Large intestine (tissue), 3 donors: Measurements from ENCODE around the gene SPHK1. TPM values are rescaled to one million over a fixed set of nuclear protein-coding genes. Genes with fewer than 3 reads are reported as not detected.

ENCODE experiments used
- DNase-seq, 2 donors: peaks; one replicate each; pipeline versions ENCODE4 v3.0.0 to v3.0.0-alpha.2; 2013
- H3K27ac ChIP-seq: one replicate; pipeline ENCODE4 v1.5.1; 2013; ENCODE audit warnings: low read length
- H3K27me3 ChIP-seq: 2 replicates; pipeline ENCODE4 v1.6.1; 2013; ENCODE audit warnings: low read length; ENCODE audit not compliant: control insufficient read depth, insufficient read depth
- H3K36me3 ChIP-seq: 2 replicates; pipeline ENCODE4 v1.6.1; 2013; ENCODE audit warnings: low read length; ENCODE audit not compliant: control insufficient read depth, insufficient read depth
- H3K4me1 ChIP-seq: one replicate; pipeline ENCODE4 v1.6.1; 2013; ENCODE audit warnings: low read length; ENCODE audit not compliant: control insufficient read depth, insufficient read depth
- H3K4me3 ChIP-seq: one replicate; pipeline ENCODE4 v1.5.1; 2013; ENCODE audit warnings: low read length
- H3K9me3 ChIP-seq: one replicate; pipeline ENCODE4 v1.6.1; 2013; ENCODE audit warnings: mild to moderate bottlenecking, low read depth, low read length, moderate library complexity; ENCODE audit not compliant: control insufficient read depth
- WGBS: methylation state at CpG from one replicate; pipeline ENCODE4 v1.1.5; 2013; ENCODE audit warnings: low lambda C conversion rate; ENCODE audit not compliant: insufficient coverage; 5-methylcytosine and 5-hydroxymethylcytosine counted together
- polyA plus RNA-seq: library from polyadenylated mRNA; unstranded; fragments of 120-200 nt; gene quantifications from one replicate; pipeline ENCODE4 v1.2.1, GENCODE V29; 2013

SPHK1 gene
- polyA plus RNA-seq, 1 donor: 3.1 TPM

DNA sequence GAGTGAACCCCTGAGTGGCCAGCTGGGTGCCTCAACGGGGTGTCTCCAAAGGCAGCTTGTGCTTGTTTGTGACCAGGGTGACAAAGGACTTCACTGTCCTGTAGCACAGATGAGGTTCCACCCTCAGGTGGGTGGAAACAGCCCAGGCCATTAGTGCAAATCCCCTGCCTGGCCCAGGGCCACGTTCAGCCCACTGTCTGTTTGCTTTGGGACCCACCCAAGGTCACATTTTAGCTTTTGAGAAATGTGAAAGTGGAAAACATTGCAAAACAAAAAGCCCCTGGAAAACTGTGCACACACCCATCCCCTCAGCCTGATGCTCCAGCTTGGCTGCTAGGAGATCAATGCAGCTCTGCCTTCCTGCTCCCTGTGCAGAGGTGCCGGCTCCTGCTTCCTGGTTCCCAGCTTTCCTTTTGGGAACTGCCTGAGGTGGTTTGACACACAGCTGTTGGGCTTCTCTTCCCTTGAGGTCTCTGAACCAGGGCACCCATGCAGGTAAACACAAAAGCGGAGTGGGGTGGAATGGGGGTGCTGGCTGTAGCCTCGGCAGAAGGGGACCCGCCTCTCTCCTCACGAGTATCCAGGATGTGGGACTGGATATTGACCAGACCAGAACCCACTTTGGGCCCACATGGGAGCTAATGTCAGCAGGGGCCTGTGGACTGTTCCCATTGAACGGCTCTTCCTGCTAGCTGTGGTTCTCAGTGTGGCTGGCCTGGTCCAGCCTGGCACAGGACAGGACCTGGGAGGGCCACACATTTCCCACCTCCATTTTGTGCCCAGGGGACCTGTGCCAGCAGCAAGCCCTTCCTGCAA is 7.9 kb upstream of the SPHK1 start:
- H3K27me3 ChIP-seq: no peaks in the 10 kb centered on the region
- no peaks in the 10 kb centered on the region for H3K9me3 ChIP-seq
- H3K27ac ChIP-seq: no peak overlapping the region
- DNase-seq: peak in 1 of 2 donors; percentile 40
- no peaks in the 10 kb centered on the region for H3K36me3 ChIP-seq
- H3K4me3 ChIP-seq: no peak overlapping the region
- WGBS: 60% methylated on average over 1 of the region's 8 CpGs
- peaks cover 4% of the 10 kb centered on the region for H3K4me1 ChIP-seq

DNA sequence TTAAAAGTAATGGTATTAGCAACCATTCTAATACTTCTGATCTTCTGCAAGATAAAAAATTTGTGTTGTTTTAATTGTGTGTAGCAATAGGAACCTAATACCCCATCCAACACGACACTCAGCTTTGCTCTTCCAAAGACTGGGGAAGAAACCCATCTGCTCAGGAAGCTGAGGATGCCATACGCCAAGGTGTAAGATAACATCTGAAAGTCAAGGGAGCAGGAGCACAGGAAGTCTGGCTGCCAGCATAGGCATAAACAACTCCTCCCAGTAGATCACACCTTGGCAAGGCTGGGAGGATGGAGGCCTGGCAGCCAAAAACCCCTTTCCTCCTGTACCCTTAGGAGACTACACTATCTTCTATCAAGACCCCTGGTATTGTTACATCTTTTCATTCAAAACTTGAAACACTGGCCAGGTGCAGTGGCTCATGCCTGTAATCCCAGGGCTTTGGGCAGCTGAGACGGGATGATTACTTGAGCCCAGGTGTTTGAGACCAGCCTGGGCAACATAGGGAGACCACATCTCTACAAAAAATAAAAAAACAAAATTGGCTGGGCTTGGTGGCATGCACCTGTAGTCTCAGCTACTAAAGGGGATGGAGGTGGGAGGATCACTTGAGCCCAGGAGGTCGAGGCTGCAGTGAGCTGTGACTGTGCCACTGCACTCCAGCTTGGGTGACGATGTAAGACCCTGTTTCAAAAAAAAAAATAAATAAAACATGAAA is 5.7 kb upstream of the SPHK1 start:
- DNase-seq: no peak
- Histone ChIP-seq H3K27ac (no peak overlapping the region), H3K9me3 (peaks cover 1% of the 10 kb centered on the region), H3K4me3 (no peak overlapping the region), H3K36me3 (no peaks in the 10 kb centered on the region), H3K27me3 (peaks cover 20% of the 10 kb centered on the region), H3K4me1 (peaks cover 16% of the 10 kb centered on the region)
- WGBS: no CpG with 5 or more reads among the region's 5 CpGs

DNA sequence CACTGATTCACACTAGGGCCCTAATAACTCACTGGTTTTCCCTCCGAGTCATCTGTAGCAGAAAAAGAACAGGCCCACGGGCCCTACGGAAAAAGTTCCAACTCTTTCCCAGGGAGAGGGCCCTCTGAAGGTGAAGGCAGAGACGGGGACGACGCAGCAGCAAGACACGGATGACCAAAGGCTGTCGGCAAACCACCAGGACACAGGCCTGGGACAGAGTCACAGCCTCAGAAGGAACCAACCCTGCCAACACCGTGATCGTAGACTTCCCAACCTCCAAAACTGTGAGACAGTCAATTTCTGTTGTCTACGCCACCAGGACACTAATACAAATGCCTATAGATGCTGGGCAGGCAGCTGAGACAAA is 5.2 kb upstream of the SPHK1 start:
- peaks cover 23% of the 10 kb centered on the region for H3K27me3 ChIP-seq
- no peaks in the 10 kb centered on the region for H3K36me3 ChIP-seq

DNA sequence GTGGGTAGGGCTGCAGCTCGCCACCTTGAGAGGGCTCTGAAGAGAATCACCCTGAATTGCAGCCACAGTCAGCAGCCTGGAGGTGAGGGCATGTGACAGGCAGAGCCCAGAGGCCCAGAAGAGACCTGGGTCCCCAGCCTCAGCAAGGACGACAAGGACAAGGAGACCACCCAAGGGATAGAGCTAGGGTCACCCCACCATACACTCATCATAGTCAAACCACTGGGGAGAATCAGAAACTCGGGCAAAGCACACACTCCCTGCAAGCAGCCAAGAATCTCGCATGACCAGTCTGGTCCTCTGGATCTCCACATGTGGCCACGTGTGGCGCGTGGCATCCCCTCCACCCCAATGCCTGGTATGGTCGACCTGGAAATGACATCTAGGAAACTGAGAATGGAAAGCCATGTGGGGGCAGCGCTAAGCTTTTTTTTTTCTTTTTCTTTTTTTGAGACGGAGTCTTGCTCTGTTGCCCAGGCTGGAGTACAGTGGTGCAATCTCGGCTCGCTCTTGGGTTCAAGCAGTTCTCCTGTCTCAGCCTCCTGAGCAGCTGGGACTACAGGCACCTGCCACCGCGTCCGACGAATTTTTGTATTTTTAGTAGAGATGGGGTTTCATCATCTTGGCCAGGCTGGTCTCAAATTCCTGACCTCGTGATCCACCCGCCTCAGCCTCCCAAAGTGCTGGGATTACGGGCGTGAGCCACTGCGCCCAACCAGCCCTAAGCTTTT is 4.6 kb upstream of the SPHK1 start:
- 100% methylated on average over 1 of the region's 21 CpGs for WGBS

More for the DNA sequence above, 5.2 kb upstream of the SPHK1 start:
- H3K27ac ChIP-seq: no peak overlapping the region
- no peak overlapping the region for H3K4me3 ChIP-seq
- peaks cover 18% of the 10 kb centered on the region for H3K4me1 ChIP-seq
- no peak for DNase-seq
- WGBS: 100% methylated on average over 1 of the region's 11 CpGs
- H3K9me3 ChIP-seq: peaks cover 4% of the 10 kb centered on the region

DNA sequence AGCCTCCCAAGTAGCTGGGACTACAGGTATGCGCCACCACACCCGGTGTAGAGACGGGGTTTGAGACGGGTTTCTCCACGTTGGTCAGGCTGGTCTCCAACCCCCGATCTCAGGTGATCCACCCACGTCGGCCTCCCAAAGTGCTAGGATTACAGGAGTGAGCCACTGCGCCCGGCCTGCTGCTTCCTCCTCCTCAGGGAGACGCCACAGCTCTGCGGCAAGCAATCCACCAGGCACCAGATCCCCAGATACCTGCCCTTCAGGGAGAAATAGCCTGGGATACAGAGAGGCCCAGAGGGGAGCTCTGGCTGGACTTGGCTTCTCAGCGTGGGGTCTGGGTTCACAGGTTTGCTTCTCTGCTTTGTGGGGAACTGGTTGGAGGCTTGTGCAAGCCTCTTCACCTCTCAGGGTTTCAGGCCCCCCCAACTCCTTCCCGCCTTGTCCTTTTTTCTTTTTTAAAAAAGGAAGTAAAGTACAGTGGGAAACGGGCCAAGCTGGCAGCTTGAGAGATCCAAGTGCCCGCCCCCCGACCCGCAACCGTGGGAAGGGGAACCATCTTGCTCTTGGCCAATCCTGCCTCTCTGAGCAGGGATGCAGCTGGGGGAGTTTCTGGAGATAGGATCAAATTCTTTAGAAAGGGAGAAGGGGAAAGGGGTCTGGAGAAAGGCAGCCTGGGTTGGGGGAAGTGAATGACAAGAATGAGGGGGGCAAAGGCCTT is 2.6 kb upstream of the SPHK1 start:
- no CpG with 5 or more reads among the region's 19 CpGs for WGBS
- DNase-seq: no peak
- H3K4me1 ChIP-seq: peaks cover 26% of the 10 kb centered on the region

More for the DNA sequence above, 4.6 kb upstream of the SPHK1 start:
- Histone ChIP-seq H3K4me3 (no peak overlapping the region), H3K27ac (no peak overlapping the region), H3K9me3 (peaks cover 4% of the 10 kb centered on the region), H3K27me3 (peaks cover 27% of the 10 kb centered on the region), H3K36me3 (no peaks in the 10 kb centered on the region), H3K4me1 (peaks cover 18% of the 10 kb centered on the region)
- DNase-seq: no peak

DNA sequence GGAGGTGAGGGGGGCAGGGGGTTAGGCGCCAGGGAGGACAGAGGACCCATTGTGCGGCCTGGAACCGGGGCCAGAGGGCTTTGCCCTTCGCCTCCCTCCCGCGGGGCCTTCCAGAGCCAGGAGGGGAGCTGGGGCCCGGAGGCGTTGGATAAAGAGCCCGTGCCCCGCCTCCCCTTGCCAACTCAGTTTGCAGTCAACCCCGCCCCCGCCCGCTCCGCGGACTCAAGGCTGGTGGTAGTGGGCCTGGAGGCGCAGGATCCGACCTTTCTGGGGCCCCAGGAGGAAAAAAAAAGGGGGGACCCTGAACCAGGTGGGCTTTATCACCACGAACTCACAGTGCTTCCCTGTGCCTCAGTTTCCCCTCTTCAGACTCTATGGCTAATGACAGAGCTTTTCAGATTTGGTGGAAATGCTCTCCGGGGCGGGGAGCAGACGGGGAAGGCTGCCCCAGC is 2.0 kb upstream of the SPHK1 start:
- Histone ChIP-seq H3K27ac (no peak overlapping the region), H3K4me3 (peak overlapping the region; percentile 49), H3K9me3 (peaks cover 10% of the 10 kb centered on the region), H3K27me3 (peaks cover 44% of the 10 kb centered on the region), H3K4me1 (peaks cover 26% of the 10 kb centered on the region), H3K36me3 (no peaks in the 10 kb centered on the region)
- peak in 1 of 2 donors; percentile 41 for DNase-seq
- WGBS: 0% methylated on average over 2 of the region's 21 CpGs

More for the DNA sequence above, 2.6 kb upstream of the SPHK1 start:
- peaks cover 10% of the 10 kb centered on the region for H3K9me3 ChIP-seq
- H3K27me3 ChIP-seq: peaks cover 44% of the 10 kb centered on the region
- no peak overlapping the region for H3K27ac ChIP-seq
- H3K4me3 ChIP-seq: no peak overlapping the region
- H3K36me3 ChIP-seq: no peaks in the 10 kb centered on the region

DNA sequence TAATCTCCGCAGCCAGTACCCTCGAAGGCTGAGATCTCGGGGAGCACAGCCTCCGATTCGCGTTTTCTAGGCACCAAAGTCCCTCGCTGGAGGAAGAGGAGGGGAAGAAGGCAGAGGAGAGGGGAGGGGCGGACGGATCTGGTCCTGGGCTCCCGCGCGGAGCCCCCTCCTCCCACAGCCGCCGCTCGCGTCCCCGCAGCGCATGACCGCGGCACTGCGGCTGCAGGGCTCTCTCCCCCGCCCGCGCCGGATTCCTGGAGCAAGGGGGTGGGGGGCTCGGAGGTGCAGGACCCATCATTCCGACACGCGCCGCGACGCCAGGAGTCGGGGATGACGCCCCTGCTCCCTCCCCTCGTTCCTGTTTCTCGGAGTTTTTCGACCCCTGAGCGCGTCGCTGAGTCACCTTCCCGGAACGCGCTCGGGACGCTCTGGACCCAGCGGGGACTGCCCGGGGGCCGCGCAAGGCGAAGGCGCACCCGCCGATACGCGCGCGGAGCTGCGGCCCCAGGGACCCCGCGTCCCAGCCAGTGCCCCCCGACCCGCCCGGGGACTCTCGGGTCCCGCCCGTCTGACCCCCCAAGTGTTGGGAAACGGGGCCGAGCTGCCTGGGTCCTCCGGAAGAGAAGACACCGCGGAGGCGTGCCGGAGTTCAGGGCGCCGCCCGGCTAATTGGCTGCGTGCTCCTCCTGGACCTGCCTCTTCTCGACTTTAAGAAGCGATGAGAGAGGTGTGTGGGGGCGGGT is 1.4 kb upstream of the SPHK1 start:
- WGBS: no CpG with 5 or more reads among the region's 80 CpGs
- H3K9me3 ChIP-seq: peaks cover 10% of the 10 kb centered on the region
- H3K4me3 ChIP-seq: peak overlapping the region; percentile 49
- DNase-seq: peak in 1 of 2 donors; percentile 76
- peaks cover 44% of the 10 kb centered on the region for H3K27me3 ChIP-seq
- no peak overlapping the region for H3K27ac ChIP-seq
- H3K4me1 ChIP-seq: peaks cover 26% of the 10 kb centered on the region
- H3K36me3 ChIP-seq: peaks cover under 1% of the 10 kb centered on the region

DNA sequence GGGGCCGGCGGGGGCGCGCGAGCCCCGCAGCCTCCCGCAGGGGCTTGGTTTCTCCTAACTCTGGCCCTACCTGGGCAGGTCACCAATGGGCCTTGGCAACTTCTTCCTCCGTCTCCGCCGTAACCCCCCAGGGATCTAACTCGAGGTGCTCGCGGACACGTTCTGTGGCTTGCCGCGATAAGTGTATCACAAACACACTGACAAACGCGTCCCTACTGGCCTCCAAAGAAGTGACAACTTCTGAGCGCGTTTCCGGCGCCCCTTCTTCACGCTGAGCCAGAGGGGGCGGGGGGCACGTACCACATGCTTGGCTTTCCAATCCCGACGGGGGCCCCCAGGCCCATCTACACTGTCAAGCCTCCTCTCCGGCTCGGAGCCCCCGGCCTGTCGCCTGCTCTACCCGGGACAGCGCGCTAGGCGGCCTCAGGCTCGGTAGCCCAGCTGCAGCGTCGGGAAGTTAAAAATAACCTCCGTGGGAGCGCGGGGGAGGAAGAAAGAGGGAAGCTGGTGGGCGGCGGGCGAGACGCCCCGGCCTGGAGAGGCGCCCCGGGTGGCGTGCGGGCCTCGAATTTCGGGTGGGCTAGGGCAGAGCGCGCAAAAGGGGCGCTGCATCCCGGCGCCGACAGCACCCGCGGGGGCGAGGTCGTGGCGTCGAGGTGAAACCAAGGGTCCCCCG is 725 bp upstream of the SPHK1 start:
- Histone ChIP-seq H3K4me3 (peak overlapping the region; percentile 49), H3K4me1 (peaks cover 26% of the 10 kb centered on the region), H3K27ac (no peak overlapping the region), H3K36me3 (peaks cover 2% of the 10 kb centered on the region), H3K9me3 (peaks cover 10% of the 10 kb centered on the region), H3K27me3 (peaks cover 44% of the 10 kb centered on the region)
- peak in 1 of 2 donors; percentile 59 for DNase-seq
- no CpG with 5 or more reads among the region's 65 CpGs for WGBS
